H9 (cell line): ENCODE data around the gene BPGM. TPM values are rescaled to one million over a fixed set of nuclear protein-coding genes. Genes with fewer than 3 reads are reported as not detected.

Experiments
- DNase-seq: peaks from one replicate; pipeline ENCODE4 v3.0.0-alpha.2; 2017
- H2AFZ ChIP-seq: one replicate; pipeline ENCODE4 v1.6.1; 2013; ENCODE audit warnings: mild to moderate bottlenecking, low read length, control low read depth, moderate library complexity
- H2AK5ac ChIP-seq: 2 replicates; pipeline ENCODE4 v1.6.1; 2013; ENCODE audit warnings: low read length, control low read depth, mixed read lengths; ENCODE audit not compliant: insufficient read length
- H2BK120ac ChIP-seq: one replicate; pipeline ENCODE4 v1.6.1; 2013; ENCODE audit warnings: low read depth, mild to moderate bottlenecking, low read length, control low read depth, inconsistent platforms; ENCODE audit not compliant: poor library complexity, severe bottlenecking
- H2BK12ac ChIP-seq: 2 replicates; pipeline ENCODE4 v1.6.1; 2013; ENCODE audit warnings: low read length, control low read depth, mixed read lengths, low read depth; ENCODE audit not compliant: insufficient read length
- H2BK15ac ChIP-seq: 2 replicates; pipeline ENCODE4 v1.6.1; 2013; ENCODE audit warnings: low read depth, low read length, control low read depth
- H2BK20ac ChIP-seq: one replicate; pipeline ENCODE4 v1.6.1; 2013; ENCODE audit warnings: low read depth, mild to moderate bottlenecking, low read length, control low read depth, inconsistent platforms; ENCODE audit not compliant: poor library complexity, severe bottlenecking
- H2BK5ac ChIP-seq: 2 replicates; pipeline ENCODE4 v1.6.1; 2013; ENCODE audit warnings: low read length, control low read depth, mixed read lengths; ENCODE audit not compliant: insufficient read length
- H3K14ac ChIP-seq: 2 replicates; pipeline ENCODE4 v1.6.1; 2013; ENCODE audit warnings: low read length, control low read depth; ENCODE audit not compliant: insufficient read depth
- H3K18ac ChIP-seq: 2 replicates; pipeline ENCODE4 v1.6.1; 2013; ENCODE audit warnings: low read depth, mild to moderate bottlenecking, mixed read lengths, low read length, control low read depth; ENCODE audit not compliant: insufficient read length
- H3K23ac ChIP-seq: 2 replicates; pipeline ENCODE4 v1.6.1; 2013; ENCODE audit warnings: low read length, control low read depth, mixed read lengths, low read depth; ENCODE audit not compliant: insufficient read length
- H3K23me2 ChIP-seq: 2 replicates; pipeline ENCODE4 v1.6.1; 2013; ENCODE audit warnings: low read depth, mild to moderate bottlenecking, mixed read lengths, low read length, control low read depth; ENCODE audit not compliant: insufficient read length, poor library complexity, severe bottlenecking
- H3K27ac ChIP-seq: 2 replicates; pipeline ENCODE4 v1.5.1; 2013; ENCODE audit warnings: low read length, control low read depth, mixed read lengths, low read depth; ENCODE audit not compliant: insufficient read length
- H3K27me3 ChIP-seq: 2 replicates; pipeline ENCODE4 v1.6.1; 2013; ENCODE audit warnings: low read length, control low read depth, inconsistent platforms; ENCODE audit not compliant: insufficient read depth
- H3K4ac ChIP-seq: 2 replicates; pipeline ENCODE4 v1.6.1; 2013; ENCODE audit warnings: low read depth, mild to moderate bottlenecking, control low read depth, inconsistent platforms, low read length, moderate library complexity
- H3K4me1 ChIP-seq: 2 replicates; pipeline ENCODE4 v1.6.1; 2013; ENCODE audit warnings: low read length, control low read depth, inconsistent platforms; ENCODE audit not compliant: insufficient read depth
- H3K4me2 ChIP-seq: 2 replicates; pipeline ENCODE4 v1.6.1; 2013; ENCODE audit warnings: low read length, control low read depth, mixed read lengths; ENCODE audit not compliant: insufficient read length, insufficient read depth
- H3K56ac ChIP-seq: 2 replicates; pipeline ENCODE4 v1.6.1; 2013; ENCODE audit warnings: low read depth, mild to moderate bottlenecking, mixed read lengths, low read length, control low read depth; ENCODE audit not compliant: insufficient read length
- H3K79me1 ChIP-seq: 2 replicates; pipeline ENCODE4 v1.6.1; 2013; ENCODE audit warnings: low read depth, mild to moderate bottlenecking, moderate library complexity, low read length, control low read depth, inconsistent platforms; ENCODE audit not compliant: insufficient read depth, poor library complexity, severe bottlenecking
- H3K79me2 ChIP-seq: 2 replicates; pipeline ENCODE4 v1.6.1; 2013; ENCODE audit warnings: low read length, control low read depth, inconsistent platforms; ENCODE audit not compliant: insufficient read depth
- H3K9ac ChIP-seq: 2 replicates; pipeline ENCODE4 v1.6.1; 2013; ENCODE audit warnings: low read length, control low read depth, mixed read lengths; ENCODE audit not compliant: insufficient read length; ENCODE audit errors: extremely low read depth
- H3K9me3 ChIP-seq: one replicate; pipeline ENCODE4 v1.6.1; 2013; ENCODE audit warnings: low read depth, low read length, inconsistent platforms; ENCODE audit not compliant: control insufficient read depth
- H3T11ph ChIP-seq: one replicate; pipeline ENCODE4 v1.6.1; 2013; ENCODE audit warnings: mild to moderate bottlenecking, low read length, control low read depth, inconsistent platforms
- H4K20me1 ChIP-seq: one replicate; pipeline ENCODE4 v1.6.1; 2013; ENCODE audit not compliant: control insufficient read depth, insufficient read length, insufficient read depth
- H4K5ac ChIP-seq: 2 replicates; pipeline ENCODE4 v1.6.1; 2013; ENCODE audit warnings: low read depth, mild to moderate bottlenecking, mixed read lengths, low read length, control low read depth; ENCODE audit not compliant: insufficient read length
- H4K8ac ChIP-seq: replicated peaks from 2 replicates; pipeline ENCODE4 v1.6.1; 2013; ENCODE audit warnings: low read length, control low read depth, mixed read lengths, low read depth; ENCODE audit not compliant: insufficient read length
- H4K91ac ChIP-seq: 2 replicates; pipeline ENCODE4 v1.6.1; 2013; ENCODE audit warnings: low read depth, mild to moderate bottlenecking, moderate library complexity, mixed read lengths, low read length, control low read depth; ENCODE audit not compliant: insufficient read length
- H3K27ac Mint-ChIP-seq, 3 experiments: 2 replicates in 2 of 3; 3 replicates in 1 of 3; pipeline ENCODE4 v1.8.0; 2020 to 2021; ENCODE audit warnings: mixed read lengths in 3 of 3, mild to moderate bottlenecking in 1 of 3, moderate library complexity in 1 of 3
- H3K27me3 Mint-ChIP-seq: 2 replicates; pipeline ENCODE4 v1.8.0; 2021; ENCODE audit warnings: low read depth, mild to moderate bottlenecking, moderate library complexity, mixed read lengths
- H3K36me3 Mint-ChIP-seq, 3 experiments: 2 replicates in 2 of 3; 3 replicates in 1 of 3; pipeline ENCODE4 v1.8.0; 2020 to 2021; ENCODE audit warnings: low read depth in 3 of 3, mixed read lengths in 3 of 3; ENCODE audit not compliant: insufficient read depth in 1 of 3
- H3K4me1 Mint-ChIP-seq, 2 experiments: 2 replicates each; pipeline ENCODE4 v1.8.0; 2020; ENCODE audit warnings: mixed read lengths in 2 of 2
- H3K4me3 Mint-ChIP-seq, 2 experiments: 2 replicates in 1 of 2; 3 replicates in 1 of 2; pipeline ENCODE4 v1.8.0; 2020 to 2021; ENCODE audit warnings: mild to moderate bottlenecking in 2 of 2, mixed read lengths in 2 of 2, moderate library complexity in 1 of 2
- H3K9me3 Mint-ChIP-seq, 2 experiments: 2 replicates in 1 of 2; 3 replicates in 1 of 2; pipeline ENCODE4 v1.8.0; 2020; ENCODE audit warnings: mild to moderate bottlenecking in 2 of 2, mixed read lengths in 2 of 2, moderate library complexity in 1 of 2
- CTCF ChIP-seq: fragments of 200-600 bp; sonication (generic); conservative IDR thresholded peaks from 3 replicates; pipeline ENCODE4 v1.8.0; 2021; ENCODE audit warnings: antibody characterized with exemption, mild to moderate bottlenecking
- WGBS: extraction: QIAGEN DNeasy Blood & Tissue Kit; methylation state at CpG from one replicate; pipeline ENCODE4 v1.1.7; 2013; ENCODE audit warnings: missing lambda C conversion rate, low lambda C conversion rate, mixed read lengths; ENCODE audit not compliant: insufficient read length; ENCODE audit errors: extremely low coverage; 5-methylcytosine and 5-hydroxymethylcytosine counted together
- total RNA-seq: library from RNA; stranded (reverse); gene quantifications from 2 replicates; pipeline ENCODE4 v1.2.1, GENCODE V29; 2021

Gene BPGM
- total RNA-seq, 1 experiment from 2014 or later, result 14.4 TPM

- no peak overlapping the region for H3K9ac ChIP-seq
- no peaks in the 10 kb centered on the region for H3K27me3 ChIP-seq
- H2BK5ac ChIP-seq, result no peak overlapping the region
- Mint-ChIP-seq H3K9me3 (no peaks in the 10 kb centered on the region), H3K36me3 (no peaks in the 10 kb centered on the region), H3K27me3 (no peaks in the 10 kb centered on the region; the same call in none of the 2 replicates), H3K4me3 (no peak overlapping the region), H3K27ac (no peak overlapping the region), H3K4me1 (no peaks in the 10 kb centered on the region)
- no peaks in the 10 kb centered on the region for H3K23me2 ChIP-seq
- no peak overlapping the region for H2AK5ac ChIP-seq
- H3K4me1 ChIP-seq, result no peaks in the 10 kb centered on the region
- no peak for DNase-seq
- no peak overlapping the region for H2BK120ac ChIP-seq
- no peak overlapping the region for H2AFZ ChIP-seq
- H2BK12ac ChIP-seq, result no peak overlapping the region
- H3K79me2 ChIP-seq, result no peaks in the 10 kb centered on the region
- H3K4me2 ChIP-seq, result no peak overlapping the region
- H3K23ac ChIP-seq, result no peak overlapping the region
- no CpG with 5 or more reads among the region's 2 CpGs for WGBS
- no peak overlapping the region for H4K8ac ChIP-seq
- no peak overlapping the region for H3K18ac ChIP-seq
- H4K20me1 ChIP-seq, result no peaks in the 10 kb centered on the region
- H2BK20ac ChIP-seq, result no peak overlapping the region
- H3T11ph ChIP-seq, result no peak overlapping the region
- no peaks in the 10 kb centered on the region for H3K9me3 ChIP-seq
- H3K56ac ChIP-seq, result no peak overlapping the region
- no peak overlapping the region for H3K4ac ChIP-seq
- no peak overlapping the region for H3K14ac ChIP-seq
- TF ChIP-seq CTCF, result no peak
- H3K27ac ChIP-seq, result no peak overlapping the region
- H4K5ac ChIP-seq, result no peak overlapping the region
- no peak overlapping the region for H2BK15ac ChIP-seq
- H3K79me1 ChIP-seq, result no peaks in the 10 kb centered on the region
- H4K91ac ChIP-seq, result no peak overlapping the region
These were observed 79.9 kb downstream of the BPGM start for GRCh38 chr7:134726581-134726980.
